GM19351 (cell line): ENCODE measurements around the gene SPIRE2.
"Not testable (repeated sequence)": the region's sequence is repeated elsewhere in the genome, so short reads cannot be mapped to it uniquely, and the experiment has no call there.

Source experiments
- ATAC-seq: cut with Tn5 transposase; IDR thresholded peaks from one replicate; pipeline ENCODE4 v1.9.1; 2021; ENCODE audit warnings: mild to moderate bottlenecking, moderate library complexity; ENCODE audit not compliant: unreplicated experiment

The SPIRE2 gene

DNA sequence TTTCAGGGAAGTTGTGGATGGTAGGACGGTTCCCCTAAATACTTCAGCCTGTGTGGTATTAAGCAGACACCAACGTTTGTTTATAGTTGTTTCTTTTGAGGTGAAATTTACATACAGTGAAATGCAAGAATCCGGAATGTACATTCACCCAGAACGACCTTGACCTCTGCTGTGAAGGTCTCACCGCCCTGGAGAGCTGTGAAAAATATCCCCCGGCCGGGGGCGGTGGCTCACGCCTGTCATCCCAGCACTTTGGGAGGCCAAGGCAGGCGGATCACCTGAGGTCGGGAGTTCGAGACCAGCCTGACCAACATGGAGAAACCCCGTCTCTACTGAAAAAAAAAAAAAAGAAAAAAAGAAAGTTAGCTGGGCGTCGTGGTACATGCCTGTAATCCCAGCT is 8.2 kb downstream of the SPIRE2 start:
- ATAC-seq = not testable (repeated sequence)

DNA sequence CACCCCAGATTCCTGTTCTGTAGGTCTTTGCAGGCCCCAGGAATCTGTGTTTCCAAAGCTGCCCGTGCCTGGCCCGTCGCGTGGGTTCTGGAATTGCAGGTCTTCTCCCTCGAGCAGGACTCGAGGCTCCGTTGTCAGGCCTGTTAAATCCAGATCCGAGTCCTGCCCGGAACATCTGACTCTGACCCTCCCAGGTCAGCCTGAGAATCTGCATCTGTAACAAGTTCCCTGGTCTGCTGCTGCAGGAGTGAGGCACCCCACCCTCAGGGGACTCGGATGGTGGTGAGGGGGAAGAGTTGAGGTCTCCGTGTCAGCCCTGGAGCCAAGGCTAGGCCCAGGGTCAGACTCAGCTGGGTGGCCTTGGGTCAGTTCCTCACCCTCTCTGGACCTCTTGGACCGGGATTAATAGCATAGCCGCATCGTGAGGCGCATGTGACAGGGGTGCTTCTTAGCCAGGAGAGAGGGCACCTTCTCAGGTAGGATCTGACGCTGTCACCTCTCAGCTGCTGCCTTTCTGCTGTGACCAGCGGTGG is 8.8 kb downstream of the SPIRE2 start:
- no peak for ATAC-seq

DNA sequence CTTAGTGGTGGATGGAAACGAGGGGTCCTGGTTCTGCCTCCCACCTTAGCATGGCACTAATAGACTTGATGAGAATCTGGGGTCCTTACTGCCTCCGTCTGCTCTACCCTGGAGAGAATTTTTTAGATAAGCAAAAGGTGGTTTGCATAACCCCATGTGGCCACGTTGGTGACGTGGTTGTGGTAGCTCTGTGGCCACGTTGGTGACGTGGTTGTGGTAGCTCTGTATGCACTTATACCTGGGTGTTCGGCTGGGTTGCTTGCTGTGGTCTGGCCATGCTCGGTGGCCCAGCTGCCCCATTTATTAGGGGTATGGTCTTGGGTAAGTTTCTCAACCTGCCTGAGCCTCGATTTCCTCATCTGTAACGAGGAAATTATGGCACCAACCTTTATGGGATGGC is 13.0 kb downstream of the SPIRE2 start:
- ATAC-seq = no peak

DNA sequence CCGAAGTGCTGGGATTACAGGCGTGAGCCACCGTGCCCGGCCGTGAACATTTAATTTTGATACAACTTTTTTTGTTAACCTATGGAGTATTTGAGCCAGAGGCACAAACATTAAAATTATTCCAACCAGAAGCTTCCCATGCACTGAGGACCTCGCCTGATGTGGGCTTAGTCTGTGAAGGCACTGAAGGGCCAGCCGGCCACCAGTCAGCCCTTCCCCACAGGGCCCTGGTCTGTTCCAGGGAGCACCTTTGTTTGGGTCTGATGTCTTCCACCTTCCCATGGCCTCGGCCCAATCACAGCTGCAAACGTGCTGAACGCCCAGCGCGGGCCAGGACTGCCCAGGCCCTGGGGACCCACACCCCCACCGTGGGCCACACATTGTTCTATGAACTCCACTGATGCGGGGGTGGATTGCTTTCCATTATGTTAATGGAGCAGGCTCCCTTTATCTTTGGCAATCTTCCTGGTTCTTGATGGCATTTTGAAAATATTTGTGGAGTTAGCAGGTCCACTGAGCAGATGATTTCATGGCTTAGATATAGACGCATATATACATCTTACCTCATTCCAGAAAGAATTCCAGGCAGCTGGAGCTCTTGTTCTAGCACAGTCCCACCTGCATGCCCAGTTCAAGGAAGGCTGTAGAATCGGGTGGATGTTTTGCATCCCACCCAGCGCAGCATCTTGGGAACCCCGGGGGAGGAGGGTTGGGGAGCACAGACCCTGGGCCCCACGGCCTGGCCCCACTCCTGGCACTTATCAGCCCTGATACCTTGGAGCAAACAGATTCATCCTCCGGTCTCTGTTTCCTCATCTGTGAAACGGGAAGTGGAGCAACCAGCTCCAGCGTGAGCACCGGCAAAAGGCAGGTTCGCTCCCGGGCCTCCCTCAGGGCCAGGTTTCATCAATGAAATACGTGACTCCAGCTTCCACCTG is 14.5 kb downstream of the SPIRE2 start:
- no peak for ATAC-seq

DNA sequence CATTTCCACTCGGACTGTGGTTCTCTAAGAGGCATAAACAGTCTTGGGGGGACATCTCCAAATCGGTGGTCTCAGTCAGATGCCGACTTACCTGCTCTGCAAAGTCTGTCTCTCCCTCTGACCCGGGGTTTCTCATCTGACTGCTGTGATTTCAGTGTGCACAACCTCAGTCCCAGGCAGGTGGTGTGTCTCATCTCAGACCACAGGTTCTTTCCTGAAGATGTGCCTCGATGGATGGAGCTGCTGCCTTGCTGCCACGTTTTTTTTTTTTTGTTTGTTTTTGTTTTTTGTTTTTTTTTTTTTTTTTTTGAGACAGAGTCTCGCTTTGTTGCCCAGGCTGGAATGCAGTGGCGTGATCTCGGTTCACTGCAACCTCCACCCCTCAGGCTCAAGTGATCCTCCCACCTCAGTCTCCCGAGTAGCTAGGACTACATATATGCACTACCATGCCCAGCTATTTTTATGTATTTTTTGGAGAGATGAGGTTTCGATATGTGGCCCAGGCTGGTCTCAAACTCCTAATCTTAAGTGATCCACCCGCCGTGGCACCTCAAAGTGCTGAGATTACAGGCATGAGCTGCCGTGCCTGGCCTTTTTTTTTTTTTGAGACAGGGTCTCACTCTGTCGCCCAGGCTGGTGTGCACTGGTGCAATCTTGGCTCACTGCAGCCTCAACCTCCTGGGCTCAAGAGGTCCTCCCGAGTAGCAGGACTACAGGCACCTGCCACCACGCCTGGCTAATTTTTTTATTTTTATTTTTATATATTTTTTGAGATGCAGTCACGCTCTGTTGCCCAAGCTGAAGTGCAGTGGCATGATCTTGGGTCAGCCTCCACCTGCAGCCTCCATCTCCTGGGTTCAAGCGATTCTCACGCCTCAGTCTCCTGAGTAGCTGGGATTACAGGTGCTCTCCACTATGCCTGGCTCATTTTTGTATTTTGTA is 15.4 kb downstream of the SPIRE2 start:
- ATAC-seq = no peak

DNA sequence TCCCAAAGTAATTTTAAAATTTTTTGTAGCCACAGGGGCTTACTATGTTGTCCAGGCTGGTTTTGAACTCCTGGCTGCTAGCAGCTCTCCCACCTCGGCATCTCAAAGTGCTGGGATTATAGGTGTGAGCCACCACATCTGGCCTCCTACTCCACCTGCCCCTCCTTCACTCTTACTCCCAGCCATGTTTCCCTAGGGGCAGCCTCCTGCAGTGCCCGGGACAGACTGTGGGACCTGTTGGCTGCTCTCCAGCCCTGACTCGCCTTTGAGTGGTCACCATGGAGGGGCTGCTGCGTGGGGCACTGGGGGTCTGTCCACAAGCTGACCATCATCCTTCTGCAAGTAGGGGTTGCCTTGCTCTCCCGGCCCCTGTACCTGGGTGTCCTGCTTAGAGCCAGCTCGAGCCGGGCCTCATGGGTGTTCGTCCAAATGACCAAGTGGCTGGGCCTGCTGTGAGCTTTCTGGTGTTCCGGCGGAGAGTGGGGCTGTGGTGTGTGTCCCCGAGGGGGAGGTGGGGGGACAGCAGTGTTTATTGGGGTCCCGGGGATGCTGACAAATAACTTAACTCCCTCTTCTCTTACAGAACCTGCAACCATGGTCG is 16.6 kb downstream of the SPIRE2 start:
- ATAC-seq = no peak

DNA sequence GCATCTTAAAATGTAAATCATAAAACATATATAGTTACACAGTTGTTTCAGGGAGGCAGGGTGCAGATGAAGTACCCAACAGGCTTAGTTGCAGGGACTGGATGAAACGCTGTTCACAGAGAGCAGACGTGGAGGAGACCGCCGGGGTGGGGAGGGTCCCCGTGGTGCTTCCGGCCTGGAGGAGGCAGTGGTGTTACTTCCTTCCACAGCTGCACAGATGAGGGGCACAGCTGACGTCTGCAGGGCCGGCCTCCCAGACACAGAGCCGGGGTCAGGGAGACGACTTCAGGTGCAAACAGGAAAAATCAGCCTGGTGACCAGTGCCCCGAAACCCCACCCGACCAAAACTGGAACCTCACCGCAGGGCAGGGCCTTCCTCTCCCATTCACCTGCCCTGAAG is 17.1 kb downstream of the SPIRE2 start:
- ATAC-seq = no peak

DNA sequence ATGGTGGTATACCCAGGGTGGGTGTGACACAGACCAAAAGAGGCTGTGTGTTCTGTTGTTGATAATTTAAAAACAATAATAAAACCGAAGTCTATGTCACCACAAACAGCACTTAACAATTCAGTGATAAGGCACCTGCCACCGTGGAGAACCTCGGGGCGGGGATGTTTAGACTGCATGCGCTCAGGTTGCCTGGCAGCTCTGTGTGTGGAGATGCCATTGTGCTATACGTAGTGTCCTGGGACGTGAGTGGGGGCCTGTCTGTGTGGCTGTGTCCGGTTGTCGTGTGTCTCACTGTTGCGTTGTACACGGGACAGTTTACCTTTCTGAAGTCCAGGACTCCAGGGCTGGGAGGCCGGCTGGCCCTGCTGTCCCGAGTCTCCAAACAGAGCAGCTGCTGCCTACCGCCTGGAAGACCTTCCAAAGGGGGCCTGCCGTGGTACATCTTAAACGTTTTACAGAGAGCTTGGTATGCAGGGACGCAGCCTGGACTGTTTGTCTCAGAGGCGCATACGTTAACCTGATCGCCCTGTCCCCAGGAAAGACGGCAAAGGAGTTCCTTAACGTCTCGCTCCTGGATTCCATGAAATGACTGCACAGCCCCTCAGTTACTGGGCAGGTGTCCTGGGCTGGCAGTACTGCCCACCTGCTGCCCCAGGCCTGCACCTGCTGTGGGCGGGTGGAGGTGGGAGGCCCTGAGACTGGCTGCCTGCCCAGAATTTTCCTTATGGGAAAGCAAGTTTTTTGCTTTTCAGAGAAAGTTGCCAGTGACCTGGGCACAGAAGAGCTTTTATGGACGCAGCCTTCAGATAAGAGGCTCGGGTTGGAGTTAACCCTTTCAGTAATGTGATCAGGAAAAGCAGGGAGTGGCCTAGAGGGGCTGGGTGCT is 19.0 kb downstream of the SPIRE2 start:
- no peak for ATAC-seq

DNA sequence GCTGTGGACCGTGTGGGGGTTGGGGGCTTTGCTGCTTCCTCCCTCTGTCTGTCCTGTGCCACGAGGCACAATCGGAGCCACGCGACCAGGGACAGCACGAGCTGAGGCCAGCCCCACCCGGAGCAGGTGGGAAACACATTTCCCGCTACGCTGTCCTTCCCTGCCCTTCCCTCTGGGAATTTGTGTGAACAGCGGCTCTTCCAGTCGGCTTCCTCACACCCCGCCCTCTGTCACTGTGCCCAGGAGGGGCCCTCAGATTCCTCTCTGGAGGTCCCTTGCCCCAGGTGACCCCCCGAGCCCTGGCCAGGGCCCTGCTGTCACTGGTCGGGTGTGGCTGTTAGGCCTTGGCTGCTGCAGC is 19.6 kb downstream of the SPIRE2 start:
- no peak for ATAC-seq

DNA sequence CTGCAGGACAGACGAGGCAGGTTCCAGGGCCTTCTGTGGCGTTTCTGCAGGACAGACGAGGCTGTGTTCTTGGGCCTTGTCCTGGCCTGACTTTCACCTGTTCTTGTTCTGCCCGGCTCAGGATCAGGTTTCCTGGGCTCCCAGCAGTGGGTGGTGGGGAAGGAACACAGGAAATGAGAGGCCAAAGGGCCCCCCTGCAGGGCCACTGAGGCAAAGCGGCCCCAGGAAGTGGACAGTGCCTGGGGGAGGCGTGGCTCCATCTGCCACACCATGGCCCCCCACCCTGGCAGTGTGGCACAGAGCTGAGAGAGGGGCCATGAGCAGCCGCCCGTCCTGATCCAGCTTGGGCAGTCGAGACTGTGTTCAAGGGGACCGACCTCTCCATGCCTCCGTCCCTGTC is 20.7 kb downstream of the SPIRE2 start:
- no peak for ATAC-seq

DNA sequence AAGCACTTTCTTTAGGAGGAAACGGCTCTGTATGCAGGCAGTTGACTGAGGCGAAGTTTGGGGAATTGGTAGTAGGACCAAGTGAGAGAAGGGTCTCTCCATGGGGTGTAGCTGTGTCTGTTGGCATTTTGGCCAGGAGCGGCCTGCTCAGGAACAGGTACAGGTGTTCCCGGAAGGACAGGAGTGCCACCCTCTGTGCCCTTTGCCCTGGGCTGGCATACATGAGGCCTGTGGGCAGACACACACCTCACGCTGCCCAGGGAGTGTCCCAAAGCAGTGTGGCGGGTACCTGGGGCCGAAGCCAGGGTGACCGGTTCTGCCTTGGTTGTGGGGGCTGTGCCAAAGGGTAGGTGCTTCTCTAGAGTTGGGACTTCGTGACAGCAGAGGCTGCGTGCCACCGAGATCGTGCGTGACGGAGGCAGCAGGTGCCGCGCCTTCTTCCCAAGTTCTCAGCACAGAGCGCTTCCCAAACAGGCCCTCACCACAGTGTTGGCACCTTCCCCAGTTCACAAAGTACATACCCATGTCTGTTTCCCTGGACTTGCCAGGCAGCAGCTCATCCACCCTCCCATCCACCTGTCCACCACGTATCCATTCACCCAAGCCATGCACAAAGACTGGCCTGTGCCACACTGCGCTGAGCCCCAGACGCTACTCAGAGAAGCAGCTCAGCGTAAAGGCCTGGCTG is 25.2 kb downstream of the SPIRE2 start:
- ATAC-seq = no peak

DNA sequence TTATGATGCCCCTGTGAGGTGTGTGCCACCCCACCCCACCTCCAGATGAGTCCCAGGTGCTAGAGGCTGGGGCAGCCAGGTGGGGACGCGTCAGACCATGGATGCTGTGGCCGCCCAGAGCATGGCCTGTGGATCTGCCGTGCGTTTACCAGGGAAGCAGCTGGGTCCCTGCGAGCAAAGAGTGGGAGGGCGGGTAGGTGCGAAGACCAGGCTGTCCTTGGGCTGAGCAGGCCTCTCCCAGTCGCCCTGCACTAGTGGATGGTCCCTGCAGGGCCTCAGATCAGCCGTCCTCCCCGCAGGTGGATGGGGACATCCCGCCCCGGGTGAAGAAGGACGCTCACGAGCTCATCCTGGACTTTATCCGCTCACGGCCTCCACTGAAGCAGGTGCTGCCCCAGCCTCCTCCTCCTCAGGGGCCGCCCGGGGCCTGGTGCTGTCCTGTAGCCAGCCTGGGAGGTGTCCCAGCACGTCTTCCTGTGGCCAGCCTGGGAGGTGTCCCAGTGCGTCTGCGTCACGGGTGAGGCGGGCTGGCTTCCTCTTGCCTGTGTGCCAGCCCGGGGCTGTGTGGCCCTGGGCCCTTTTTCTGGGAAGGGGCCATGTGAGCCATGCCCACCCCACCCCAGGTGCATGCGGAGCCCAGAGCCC is 27.1 kb downstream of the SPIRE2 start:
- ATAC-seq = no peak

DNA sequence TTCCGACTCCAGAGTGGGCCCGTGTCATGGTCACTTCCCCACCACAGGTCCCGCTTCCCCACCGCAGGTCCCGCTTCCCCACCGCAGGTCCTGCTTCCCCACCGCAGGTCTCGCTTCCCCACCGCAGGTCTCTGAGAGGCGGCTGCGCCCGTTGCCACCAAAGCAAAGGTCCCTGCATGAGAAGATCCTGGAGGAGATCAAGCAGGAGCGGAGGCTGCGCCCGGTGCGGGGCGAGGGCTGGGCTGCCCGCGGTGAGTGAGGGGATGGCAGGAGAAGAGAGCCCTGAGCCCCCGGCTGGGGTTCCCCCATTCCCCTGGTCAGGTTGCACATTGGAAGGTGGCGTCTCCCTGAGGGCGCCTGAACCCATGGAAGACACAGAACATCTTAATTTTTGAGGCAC is 27.7 kb downstream of the SPIRE2 start:
- no peak for ATAC-seq

DNA sequence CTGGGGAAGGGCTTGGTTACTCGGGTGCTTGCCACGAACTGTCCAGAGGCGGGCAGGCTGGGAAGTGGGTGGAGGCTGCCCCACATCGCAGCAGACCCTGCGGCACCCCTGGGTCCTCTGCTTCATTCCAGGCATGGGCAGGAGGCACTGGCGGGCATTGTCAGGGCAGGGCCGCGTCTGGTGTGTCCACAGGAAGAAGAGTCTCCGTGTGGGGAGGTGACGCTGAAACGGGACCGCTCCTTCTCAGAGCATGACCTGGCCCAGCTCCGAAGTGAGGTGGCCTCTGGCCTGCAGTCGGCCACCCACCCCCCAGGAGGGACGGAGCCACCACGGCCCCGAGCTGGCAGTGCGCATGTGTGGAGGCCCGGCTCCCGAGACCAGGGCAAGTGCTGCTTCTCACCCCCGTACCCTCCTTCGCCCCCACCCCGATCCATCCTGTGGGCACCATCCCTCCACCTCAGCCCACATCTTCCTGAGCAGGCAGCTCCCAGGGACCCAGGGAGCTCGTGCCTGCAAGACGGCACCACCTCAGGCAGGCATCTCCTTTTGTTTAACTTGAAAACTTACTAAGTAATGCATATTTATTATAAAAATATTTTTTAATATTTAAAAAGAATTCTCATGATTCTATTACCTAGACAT is 30.8 kb downstream of the SPIRE2 start:
- no peak for ATAC-seq

DNA sequence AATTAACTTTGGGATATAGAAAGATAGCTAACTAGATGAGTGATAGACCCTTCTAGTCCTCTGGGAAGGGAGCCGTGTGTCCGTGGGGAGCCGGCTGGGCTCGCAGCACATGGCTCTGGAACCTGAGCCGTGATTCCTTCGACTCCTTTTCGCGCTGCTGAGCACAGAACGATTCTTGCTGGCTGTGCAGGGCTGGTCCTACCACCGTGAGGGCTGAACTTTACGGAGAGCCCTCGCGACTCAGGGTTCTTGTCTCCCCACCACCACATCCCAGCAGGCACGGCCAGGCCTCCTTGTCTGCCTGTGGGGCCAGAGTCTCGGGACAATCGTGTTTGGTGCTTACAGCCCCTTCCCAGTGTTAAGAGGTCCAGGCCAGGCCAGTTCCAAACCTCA is 31.3 kb downstream of the SPIRE2 start:
- ATAC-seq = no peak

DNA sequence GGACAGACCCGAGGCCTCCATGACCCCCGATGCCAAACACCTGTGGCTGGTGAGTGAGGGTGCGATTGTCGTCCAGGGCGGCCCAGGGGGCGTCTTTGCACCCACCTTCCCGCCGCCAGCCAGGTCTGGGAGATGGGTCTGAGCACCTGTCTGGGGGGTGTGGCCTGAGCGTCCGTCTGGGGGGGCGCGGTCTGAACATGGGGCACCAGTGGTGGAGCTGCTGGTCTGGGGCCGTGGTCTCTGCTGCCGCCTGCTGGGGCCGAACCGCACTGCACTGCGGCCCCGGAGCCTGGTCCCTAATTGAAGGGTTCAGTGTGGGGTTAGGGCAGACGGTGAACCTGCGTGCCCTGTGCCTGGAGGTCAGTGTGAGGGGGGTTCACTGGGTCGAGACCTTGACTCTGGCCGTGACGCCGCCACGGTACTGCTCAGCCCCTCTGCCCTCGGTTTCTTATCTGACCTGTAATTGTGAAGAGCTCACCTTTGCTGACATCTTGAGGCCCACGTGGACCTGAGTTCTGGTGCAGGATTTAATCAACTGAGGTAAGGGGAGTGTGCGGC is 32.6 kb downstream of the SPIRE2 start:
- no peak for ATAC-seq

DNA sequence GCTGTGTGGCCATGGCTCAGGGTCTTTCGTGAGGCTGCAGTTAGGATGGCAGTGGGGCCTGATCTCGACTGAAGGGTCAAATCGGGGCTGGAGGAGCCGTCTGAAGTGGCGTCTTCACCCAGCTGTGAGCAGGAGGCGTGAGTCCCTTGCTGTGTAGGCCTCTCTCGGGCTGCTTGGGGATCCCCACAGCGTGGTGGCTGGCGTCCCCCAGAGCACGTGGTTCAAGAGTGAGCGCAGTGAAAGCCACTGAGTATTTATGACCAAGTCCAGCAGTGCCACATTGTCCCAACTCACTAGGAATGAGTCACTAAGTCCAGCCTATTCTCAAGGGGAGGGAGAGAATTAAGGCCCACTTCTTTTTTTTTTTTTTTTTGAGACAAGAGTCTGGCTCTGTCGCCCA is 33.4 kb downstream of the SPIRE2 start:
- no peak for ATAC-seq

DNA sequence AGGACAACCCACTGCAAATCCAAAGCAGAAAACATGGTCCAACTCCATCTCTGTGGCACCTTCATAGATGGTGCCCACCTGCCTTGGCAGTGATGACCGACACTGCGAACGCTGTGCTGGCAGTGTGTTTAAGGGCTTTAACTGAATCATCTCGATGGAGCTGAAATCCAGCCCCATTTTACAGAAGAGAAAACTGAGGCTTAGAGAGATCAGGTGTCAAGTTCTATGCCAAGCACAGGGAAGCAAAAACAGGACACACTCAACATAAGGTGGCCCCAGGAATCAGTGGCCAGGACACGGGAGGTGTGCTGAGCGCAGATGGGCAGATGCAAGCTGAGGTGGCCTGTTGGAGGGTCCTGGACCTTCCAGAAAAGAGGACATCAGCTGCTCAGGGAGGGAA is 34.5 kb downstream of the SPIRE2 start:
- no peak for ATAC-seq
